Loucy (cell line): ENCODE results near the gene CLEC4M.

Experiments
- H2AFZ ChIP-seq: fragments of 200-600 bp; sonication (generic); 2 replicates; pipeline ENCODE4 v1.6.0; 2016; ENCODE audit warnings: antibody characterized with exemption, mild to moderate bottlenecking, low read length, moderate library complexity
- H3F3A ChIP-seq: fragments of 200-600 bp; 2 replicates; pipeline ENCODE4 v1.6.0; 2016; ENCODE audit warnings: antibody characterized with exemption, low read depth, mild to moderate bottlenecking
- H3K27me3 ChIP-seq: fragments of 200-600 bp; sonication (generic); 2 replicates; pipeline ENCODE4 v1.6.1; 2014; ENCODE audit warnings: low read length, mild to moderate bottlenecking; ENCODE audit not compliant: insufficient read depth, poor library complexity, severe bottlenecking
- H3K36me3 ChIP-seq: fragments of 200-600 bp; sonication (generic); 2 replicates; pipeline ENCODE4 v1.6.1; 2016; ENCODE audit warnings: low read length; ENCODE audit not compliant: insufficient read depth
- H3K4me1 ChIP-seq: fragments of 200-600 bp; sonication (generic); 2 replicates; pipeline ENCODE4 v1.5.1; 2014; ENCODE audit warnings: low read length, mild to moderate bottlenecking; ENCODE audit not compliant: insufficient read depth, poor library complexity, severe bottlenecking
- H3K4me2 ChIP-seq: fragments of 200-600 bp; sonication (generic); 2 replicates; pipeline ENCODE4 v1.6.0; 2014; ENCODE audit warnings: antibody characterized with exemption, low read length, low read depth, mild to moderate bottlenecking; ENCODE audit not compliant: poor library complexity, severe bottlenecking
- H3K4me3 ChIP-seq: fragments of 200-600 bp; sonication (generic); 2 replicates; pipeline ENCODE4 v1.5.1; 2014; ENCODE audit warnings: low read length, mild to moderate bottlenecking, mixed read lengths; ENCODE audit not compliant: poor library complexity, severe bottlenecking
- H3K79me2 ChIP-seq: fragments of 200-600 bp; sonication (generic); 2 replicates; pipeline ENCODE4 v1.6.1; 2014; ENCODE audit warnings: low read length; ENCODE audit not compliant: insufficient read depth
- H3K9ac ChIP-seq: fragments of 200-600 bp; sonication (generic); 2 replicates; pipeline ENCODE4 v1.6.0; 2014; ENCODE audit warnings: mild to moderate bottlenecking, low read depth, low read length, moderate library complexity; ENCODE audit not compliant: poor library complexity, severe bottlenecking
- H3K9me2 ChIP-seq: fragments of 200-600 bp; sonication (generic); replicated peaks from 2 replicates; pipeline ENCODE4 v1.6.1; 2016; ENCODE audit warnings: low read depth, low read length, mixed read lengths
- H3K9me3 ChIP-seq: fragments of 200-600 bp; sonication (generic); 2 replicates; pipeline ENCODE4 v1.6.1; 2014; ENCODE audit warnings: mild to moderate bottlenecking, antibody characterized with exemption, low read length, low read depth; ENCODE audit not compliant: insufficient read depth
- H4K20me1 ChIP-seq: fragments of 200-600 bp; sonication (generic); 2 replicates; pipeline ENCODE4 v1.6.0; 2014; ENCODE audit warnings: antibody characterized with exemption, low read length, mild to moderate bottlenecking; ENCODE audit not compliant: insufficient read depth, poor library complexity, severe bottlenecking
- CTCF ChIP-seq: fragments of 200-600 bp; sonication (generic); conservative IDR thresholded peaks from 2 replicates; pipeline ENCODE4 v1.5.1; 2014; ENCODE audit warnings: mild to moderate bottlenecking, antibody characterized with exemption, low read length
- EZH2phosphoT487 ChIP-seq: fragments of 200-600 bp; IDR thresholded peaks from 2 replicates; pipeline ENCODE4 v1.6.1; 2018; ENCODE audit warnings: antibody characterized with exemption, mild to moderate bottlenecking, moderate library complexity, borderline replicate concordance

CLEC4M gene

GRCh38 chr19:7795555-7796161 lies 32.6 kb downstream of the CLEC4M start:
- Histone ChIP-seq H3K9me2 (no peaks in the 10 kb centered on the region), H3K9ac (no peak overlapping the region), H2AFZ (no peak overlapping the region), H3K9me3 (no peaks in the 10 kb centered on the region), H3K27me3 (no peaks in the 10 kb centered on the region), H4K20me1 (no peaks in the 10 kb centered on the region), H3K4me1 (no peaks in the 10 kb centered on the region), H3K4me3 (no peak overlapping the region), H3K36me3 (no peaks in the 10 kb centered on the region), H3K79me2 (no peaks in the 10 kb centered on the region), H3K4me2 (no peak overlapping the region), H3F3A (no peaks in the 10 kb centered on the region)
- TF ChIP-seq EZH2phosphoT487 = no peak

- Histone ChIP-seq H3K27me3 (no peaks in the 10 kb centered on the region), H3K79me2 (no peaks in the 10 kb centered on the region), H2AFZ (peak overlapping the region; percentile 77), H4K20me1 (no peaks in the 10 kb centered on the region), H3K4me3 (no peak overlapping the region), H3K9ac (no peak overlapping the region), H3F3A (no peaks in the 10 kb centered on the region), H3K36me3 (no peaks in the 10 kb centered on the region), H3K4me1 (no peaks in the 10 kb centered on the region), H3K9me3 (no peaks in the 10 kb centered on the region), H3K4me2 (no peak overlapping the region), H3K9me2 (no peaks in the 10 kb centered on the region)
- TF ChIP-seq EZH2phosphoT487 (no peak), CTCF (peak; percentile 65)
Observed at GRCh38 chr19:7799640-7800355, 36.8 kb downstream of the CLEC4M start.

GRCh38 chr19:7801020-7801570 lies 38.1 kb downstream of the CLEC4M start:
- Histone ChIP-seq H3K4me1 (no peaks in the 10 kb centered on the region), H3F3A (no peaks in the 10 kb centered on the region), H3K9me3 (no peaks in the 10 kb centered on the region), H3K36me3 (no peaks in the 10 kb centered on the region), H3K4me2 (no peak overlapping the region), H3K9ac (no peak overlapping the region), H4K20me1 (no peaks in the 10 kb centered on the region), H2AFZ (no peak overlapping the region), H3K27me3 (no peaks in the 10 kb centered on the region), H3K9me2 (no peaks in the 10 kb centered on the region), H3K79me2 (no peaks in the 10 kb centered on the region), H3K4me3 (no peak overlapping the region)
- TF ChIP-seq EZH2phosphoT487 (no peak), CTCF (no peak)
